ENCODE data around the gene NTM. TPM values are rescaled to one million over a fixed set of nuclear protein-coding genes. Genes with fewer than 3 reads are reported as not detected.
A peak's percentile ranks its signal among the peaks of the same experiment; 100 is the strongest.

NTM gene
- total and polyA plus RNA-seq, 8 donors = 0.04 to 4.4 (median 0.50) TPM

- no peak for TF ChIP-seq CTCF (IDR thresholded peaks at IDR 0.05)
- peaks cover 8 to 18% (median 16%) of the 10 kb centered on the region in 3 donors for H3K4me1 ChIP-seq
- ATAC-seq = peak in 1 of 4 donors; percentile 26
- 84 to 86% methylated on average over 11 of the region's 11 CpGs for WGBS, 2 donors
- H3K4me3 ChIP-seq = no peak overlapping the region
- intact Hi-C loops (cut with DNase I) = no loop called here
- FAIRE-seq = no peak
- DNase-seq = no peak
- no peaks in the 10 kb centered on the region for H3K27me3 ChIP-seq
- no peaks in the 10 kb centered on the region for H3K36me3 ChIP-seq
- no peaks in the 10 kb centered on the region for H3K9me3 ChIP-seq
- H3K27ac ChIP-seq = no peak overlapping the region
Observed at GRCh38 chr11:131928992-131929391, 558.6 kb downstream of the NTM start.

- Histone ChIP-seq H3K36me3 (no peaks in the 10 kb centered on the region), H3K27me3 (no peaks in the 10 kb centered on the region), H3K9me3 (no peaks in the 10 kb centered on the region), H3K4me1 (peaks cover 0 to 4% (median 3%) of the 10 kb centered on the region in 3 donors), H3K27ac (no peak overlapping the region), H3K4me3 (no peak overlapping the region)
- WGBS, 2 donors = 30 to 31% methylated on average over 13 of the region's 13 CpGs
- no peak for TF ChIP-seq CTCF (IDR thresholded peaks at IDR 0.05)
- intact Hi-C loops (cut with DNase I) = no loop called here
- ATAC-seq (peak; percentile 70 to 88 (median 81)), DNase-seq (peak in 2 of 6 donors; percentile 21 to 45), FAIRE-seq (no peak)
Observed at GRCh38 chr11:131932584-131933325, 562.3 kb downstream of the NTM start.

GRCh38 chr11:131934006-131934405 is 563.6 kb downstream of the NTM start:
- Histone ChIP-seq H3K27ac (no peak overlapping the region), H3K36me3 (no peaks in the 10 kb centered on the region), H3K4me3 (no peak overlapping the region), H3K27me3 (no peaks in the 10 kb centered on the region), H3K9me3 (no peaks in the 10 kb centered on the region), H3K4me1 (peaks cover 0 to 4% (median 3%) of the 10 kb centered on the region in 3 donors)
- 81 to 86% methylated on average over 4 of the region's 4 CpGs for WGBS, 2 donors
- FAIRE-seq = no peak
- DNase-seq = no peak
- no peak for TF ChIP-seq CTCF (IDR thresholded peaks at IDR 0.05)
- no peak for ATAC-seq
- intact Hi-C loops (cut with DNase I) = no loop called here

- intact Hi-C loops (cut with DNase I) = no loop called here
- FAIRE-seq = no peak
- DNase-seq = no peak
- no peaks in the 10 kb centered on the region for H3K36me3 ChIP-seq
- no peak overlapping the region for H3K27ac ChIP-seq
- H3K4me1 ChIP-seq = no peaks in the 10 kb centered on the region
- TF ChIP-seq CTCF (IDR thresholded peaks at IDR 0.05) = no peak
- H3K4me3 ChIP-seq = no peak overlapping the region
- ATAC-seq = no peak
- 65% methylated on average over 6 of the region's 6 CpGs for WGBS, 2 donors
- H3K9me3 ChIP-seq = no peaks in the 10 kb centered on the region
- H3K27me3 ChIP-seq = no peaks in the 10 kb centered on the region
Observed at GRCh38 chr11:131938351-131938751, 567.9 kb downstream of the NTM start.

GRCh38 chr11:131940126-131940525 is 569.7 kb downstream of the NTM start:
- ATAC-seq (no peak), DNase-seq (no peak), FAIRE-seq (no peak)
- intact Hi-C loops (cut with DNase I) = no loop called here
- Histone ChIP-seq H3K4me3 (no peak overlapping the region), H3K27ac (no peak overlapping the region), H3K9me3 (no peaks in the 10 kb centered on the region), H3K36me3 (no peaks in the 10 kb centered on the region), H3K4me1 (no peaks in the 10 kb centered on the region), H3K27me3 (no peaks in the 10 kb centered on the region)
- TF ChIP-seq CTCF (IDR thresholded peaks at IDR 0.05) = no peak
- 44 to 54% methylated on average over 4 of the region's 4 CpGs for WGBS, 2 donors
